PC-9 (cell line): ENCODE data around the gene KRT1.

Source experiments
- EZH2 ChIP-seq: fragments of 200-600 bp; sonication (generic); IDR thresholded peaks from 2 replicates; pipeline ENCODE4 v1.8.0; 2017; ENCODE audit warnings: antibody characterized with exemption, low read depth
- TF ChIP-seq, protein P1 (sequence below): fragments of 200-600 bp; sonication (generic); conservative IDR thresholded peaks from 2 replicates; pipeline ENCODE4 v1.6.1; 2017; ENCODE audit warnings: mixed run types, antibody characterized with exemption, mild to moderate bottlenecking, moderate library complexity

DNA sequence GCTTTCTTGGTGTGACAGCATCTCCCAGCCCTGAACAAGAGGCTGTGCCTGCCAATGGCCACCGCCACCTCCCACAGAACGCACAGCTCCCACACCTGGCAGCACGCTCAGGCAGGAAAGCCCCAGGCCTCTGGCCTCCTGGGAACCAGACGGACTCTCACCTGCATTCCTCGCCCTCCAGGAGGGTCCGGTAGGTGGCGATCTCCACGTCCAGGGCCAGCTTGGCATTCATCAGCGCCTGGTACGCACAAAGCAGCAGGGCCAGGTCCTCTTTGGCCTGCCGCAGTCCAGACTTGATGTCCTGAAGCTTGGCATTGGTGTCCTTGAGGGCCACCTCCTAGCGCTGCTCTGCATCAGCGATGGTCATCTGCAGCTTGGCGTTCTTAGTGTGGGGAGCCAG, 35.2 kb upstream of the KRT1 start:
- TF ChIP-seq, protein P1, sequence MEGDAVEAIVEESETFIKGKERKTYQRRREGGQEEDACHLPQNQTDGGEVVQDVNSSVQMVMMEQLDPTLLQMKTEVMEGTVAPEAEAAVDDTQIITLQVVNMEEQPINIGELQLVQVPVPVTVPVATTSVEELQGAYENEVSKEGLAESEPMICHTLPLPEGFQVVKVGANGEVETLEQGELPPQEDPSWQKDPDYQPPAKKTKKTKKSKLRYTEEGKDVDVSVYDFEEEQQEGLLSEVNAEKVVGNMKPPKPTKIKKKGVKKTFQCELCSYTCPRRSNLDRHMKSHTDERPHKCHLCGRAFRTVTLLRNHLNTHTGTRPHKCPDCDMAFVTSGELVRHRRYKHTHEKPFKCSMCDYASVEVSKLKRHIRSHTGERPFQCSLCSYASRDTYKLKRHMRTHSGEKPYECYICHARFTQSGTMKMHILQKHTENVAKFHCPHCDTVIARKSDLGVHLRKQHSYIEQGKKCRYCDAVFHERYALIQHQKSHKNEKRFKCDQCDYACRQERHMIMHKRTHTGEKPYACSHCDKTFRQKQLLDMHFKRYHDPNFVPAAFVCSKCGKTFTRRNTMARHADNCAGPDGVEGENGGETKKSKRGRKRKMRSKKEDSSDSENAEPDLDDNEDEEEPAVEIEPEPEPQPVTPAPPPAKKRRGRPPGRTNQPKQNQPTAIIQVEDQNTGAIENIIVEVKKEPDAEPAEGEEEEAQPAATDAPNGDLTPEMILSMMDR = no peak
- no peak for TF ChIP-seq EZH2
